ENCODE results near the gene FXYD3. TPM values are rescaled to one million over a fixed set of nuclear protein-coding genes. Genes with fewer than 3 reads are reported as not detected.

Gene FXYD3
- total RNA-seq, 4 donors from 2014 or later: 1.2 to 38.8 (median 4.2) TPM

- no peak for TF ChIP-seq POLR2A (IDR thresholded peaks at IDR 0.05)
- TF ChIP-seq, protein P1, sequence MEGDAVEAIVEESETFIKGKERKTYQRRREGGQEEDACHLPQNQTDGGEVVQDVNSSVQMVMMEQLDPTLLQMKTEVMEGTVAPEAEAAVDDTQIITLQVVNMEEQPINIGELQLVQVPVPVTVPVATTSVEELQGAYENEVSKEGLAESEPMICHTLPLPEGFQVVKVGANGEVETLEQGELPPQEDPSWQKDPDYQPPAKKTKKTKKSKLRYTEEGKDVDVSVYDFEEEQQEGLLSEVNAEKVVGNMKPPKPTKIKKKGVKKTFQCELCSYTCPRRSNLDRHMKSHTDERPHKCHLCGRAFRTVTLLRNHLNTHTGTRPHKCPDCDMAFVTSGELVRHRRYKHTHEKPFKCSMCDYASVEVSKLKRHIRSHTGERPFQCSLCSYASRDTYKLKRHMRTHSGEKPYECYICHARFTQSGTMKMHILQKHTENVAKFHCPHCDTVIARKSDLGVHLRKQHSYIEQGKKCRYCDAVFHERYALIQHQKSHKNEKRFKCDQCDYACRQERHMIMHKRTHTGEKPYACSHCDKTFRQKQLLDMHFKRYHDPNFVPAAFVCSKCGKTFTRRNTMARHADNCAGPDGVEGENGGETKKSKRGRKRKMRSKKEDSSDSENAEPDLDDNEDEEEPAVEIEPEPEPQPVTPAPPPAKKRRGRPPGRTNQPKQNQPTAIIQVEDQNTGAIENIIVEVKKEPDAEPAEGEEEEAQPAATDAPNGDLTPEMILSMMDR (IDR thresholded peaks at IDR 0.05): no peak
- peaks cover 0 to 9% (median 0%) of the 10 kb centered on the region in 3 donors for H3K9me3 ChIP-seq
- no peaks in the 10 kb centered on the region for H3K36me3 ChIP-seq
- H3K27ac ChIP-seq: no peak overlapping the region
- no peak overlapping the region for H3K4me3 ChIP-seq
- no peaks in the 10 kb centered on the region for H3K4me1 ChIP-seq
- H3K27me3 ChIP-seq: peaks cover 16% of the 10 kb centered on the region
- WGBS, 2 donors (ENCODE audit: low coverage in 1 of 2): 94% methylated on average over 3 of the region's 3 CpGs; no CpG with 5 or more reads in 1 of the 2 donors
- no peak for ATAC-seq
Measured at GRCh38 chr19:35070471-35070870, 45.2 kb upstream of the FXYD3 start.

- H3K36me3 ChIP-seq: no peaks in the 10 kb centered on the region
- TF ChIP-seq, protein P1 (IDR thresholded peaks at IDR 0.05): no peak
- TF ChIP-seq POLR2A (IDR thresholded peaks at IDR 0.05): no peak
- no peak for TF ChIP-seq POLR2AphosphoS5 (IDR thresholded peaks at IDR 0.05)
- TF ChIP-seq EP300 (IDR thresholded peaks at IDR 0.05): no peak
- no peak overlapping the region for H3K27ac ChIP-seq
- WGBS, 2 donors (ENCODE audit: low coverage in 1 of 2): 60 to 63% methylated on average over 1 to 8 of the region's 10 CpGs
- no peak for ATAC-seq
- H3K27me3 ChIP-seq: peaks cover 11% of the 10 kb centered on the region
- no peaks in the 10 kb centered on the region for H3K4me1 ChIP-seq
- H3K9me3 ChIP-seq: peaks cover 0 to 9% (median 0%) of the 10 kb centered on the region in 3 donors
- H3K4me3 ChIP-seq: no peak overlapping the region
Measured at GRCh38 chr19:35073516-35073915, 42.1 kb upstream of the FXYD3 start.

GRCh38 chr19:35073941-35074340, 41.7 kb upstream of the FXYD3 start:
- 70% methylated on average over 2 of the region's 8 CpGs; no CpG with 5 or more reads in 1 of the 2 donors for WGBS, 2 donors (ENCODE audit: low coverage in 1 of 2)
- Histone ChIP-seq H3K27ac (no peak overlapping the region), H3K4me1 (no peaks in the 10 kb centered on the region), H3K9me3 (peaks cover 0 to 9% (median 0%) of the 10 kb centered on the region in 3 donors), H3K27me3 (peaks cover 8% of the 10 kb centered on the region), H3K4me3 (no peak overlapping the region), H3K36me3 (no peaks in the 10 kb centered on the region)
- no peak for TF ChIP-seq POLR2AphosphoS5 (IDR thresholded peaks at IDR 0.05)
- no peak for TF ChIP-seq POLR2A (IDR thresholded peaks at IDR 0.05)
- TF ChIP-seq, protein P1 (IDR thresholded peaks at IDR 0.05): no peak
- TF ChIP-seq EP300 (IDR thresholded peaks at IDR 0.05): no peak
- no peak for ATAC-seq

DNA sequence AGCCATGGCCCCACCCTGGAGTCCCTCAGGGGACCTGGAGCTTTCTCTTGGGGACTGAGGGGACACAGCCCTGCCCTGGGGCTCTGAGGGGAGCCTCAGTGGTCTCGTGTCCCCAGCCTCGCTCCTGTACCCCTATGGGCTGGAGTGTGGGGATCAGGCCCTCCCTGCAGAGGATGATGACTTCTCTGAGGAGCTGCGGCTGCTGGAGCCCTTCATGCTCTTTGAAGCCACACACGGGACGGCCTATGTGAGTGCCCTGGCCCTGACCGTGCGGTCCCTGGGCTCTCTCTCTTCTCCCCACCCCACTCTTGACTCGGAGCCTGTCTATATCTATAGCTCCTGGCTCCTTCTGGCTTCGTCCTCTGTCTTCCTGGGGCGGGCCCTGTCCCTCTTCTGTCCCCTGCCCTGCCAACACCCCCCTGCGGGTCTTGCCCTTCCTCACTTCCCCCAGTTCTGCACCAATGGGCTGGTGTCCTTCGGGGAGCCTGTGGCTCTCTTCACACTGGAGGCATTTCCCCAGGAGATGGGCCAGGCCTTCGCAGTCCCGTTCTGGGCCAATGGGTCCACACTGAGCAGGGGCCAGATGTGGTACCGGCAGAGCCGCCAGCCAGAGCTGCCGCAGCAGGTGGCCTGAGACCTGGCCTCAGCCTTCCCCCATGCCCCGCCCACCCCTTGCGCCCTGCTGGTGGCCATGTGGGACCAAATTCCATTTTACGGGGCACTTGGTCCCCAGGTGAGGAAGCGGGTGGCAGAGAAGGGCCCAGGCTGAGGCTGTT, 41.0 kb upstream of the FXYD3 start:
- no peak overlapping the region for H3K27ac ChIP-seq
- peaks cover 8% of the 10 kb centered on the region for H3K27me3 ChIP-seq
- peaks cover 0 to 9% (median 0%) of the 10 kb centered on the region in 3 donors for H3K9me3 ChIP-seq
- TF ChIP-seq POLR2A (IDR thresholded peaks at IDR 0.05) (no peak), EP300 (IDR thresholded peaks at IDR 0.05) (no peak), POLR2AphosphoS5 (IDR thresholded peaks at IDR 0.05) (no peak)
- TF ChIP-seq, protein P1 (IDR thresholded peaks at IDR 0.05): no peak
- 83% methylated on average over 5 of the region's 21 CpGs; no CpG with 5 or more reads in 1 of the 2 donors for WGBS, 2 donors (ENCODE audit: low coverage in 1 of 2)
- no peak for ATAC-seq
- H3K4me1 ChIP-seq: no peaks in the 10 kb centered on the region
- H3K36me3 ChIP-seq: no peaks in the 10 kb centered on the region
- H3K4me3 ChIP-seq: no peak overlapping the region

Data from gastroesophageal sphincter (tissue), 4 donors.